Gastrocnemius medialis (tissue), 4 donors: ENCODE measurements around the gene CEACAM5. TPM values are rescaled to one million over a fixed set of nuclear protein-coding genes. Genes with fewer than 3 reads are reported as not detected.
"Not testable (repeated sequence)": the region's sequence is repeated elsewhere in the genome, so short reads cannot be mapped to it uniquely, and the experiment has no call there.

Experiments
- ATAC-seq, 2 donors: fragments of 150-250 bp; one replicate each; pipeline ENCODE4 v1.9.1; 2016
- DNase-seq, 2 donors: peaks; one replicate each; pipeline ENCODE4 v3.0.0-alpha.2; 2019
- H3K27ac ChIP-seq, 4 donors: fragments of 200-600 bp; sonication (generic); 1 replicate in 1 of 4; 2 replicates in 3 of 4; pipeline ENCODE4 v1.5.1; 2016 to 2018; ENCODE audit warnings: mild to moderate bottlenecking in 2 of 4, moderate library complexity in 1 of 4
- H3K27me3 ChIP-seq, 3 donors: fragments of 200-600 bp; sonication (generic) in 2 of 3; 1 replicate in 1 of 3; 2 replicates in 2 of 3; pipeline versions ENCODE4 v1.5.1 to v1.6.0; 2016 to 2019; ENCODE audit warnings: mild to moderate bottlenecking in 1 of 3, moderate library complexity in 1 of 3
- H3K36me3 ChIP-seq, 2 donors: fragments of 200-600 bp; sonication (generic) in 1 of 2; one replicate each; pipeline ENCODE4 v1.5.1; 2017 to 2018
- H3K4me1 ChIP-seq, 2 donors: fragments of 200-600 bp; sonication (generic) in 1 of 2; one replicate each; pipeline ENCODE4 v1.5.1; 2016 to 2017; ENCODE audit warnings: mild to moderate bottlenecking in 2 of 2
- H3K4me3 ChIP-seq, 4 donors: fragments of 200-600 bp; sonication (generic) in 3 of 4; 1 replicate in 1 of 4; 2 replicates in 3 of 4; pipeline ENCODE4 v1.5.1; 2016 to 2019; ENCODE audit warnings: mild to moderate bottlenecking in 2 of 4
- H3K9me3 ChIP-seq, 3 donors: fragments of 200-600 bp; sonication (generic) in 2 of 3; 1 replicate in 1 of 3; 2 replicates in 2 of 3; pipeline ENCODE4 v1.5.1; 2016 to 2019
- POLR2A ChIP-seq, 2 donors: fragments of 450-650 bp; IDR thresholded peaks; one replicate each; pipeline ENCODE4 v1.6.1; 2017; ENCODE audit warnings: antibody characterized with exemption in 2 of 2, mild to moderate bottlenecking in 2 of 2, moderate library complexity in 2 of 2
- in situ Hi-C, 4 donors: fragments of 200-750 bp; cut with MboI; loops; one replicate each; pipeline versions ENCODE4 v1.15.0 to v1.8.0; 2017; ENCODE audit warnings: low sequenced_read_pairs in 4 of 4
- intact Hi-C: fragments of 100-400 bp; cut with DNase I; formaldehyde crosslinking; loops from one replicate; pipeline ENCODE4 v1.15.1; 2023; ENCODE audit warnings: low total_unique reads
- total RNA-seq, 4 donors: library from RNA; depleted of rRNA; stranded (reverse); fragments of >200 nt; gene quantifications; one replicate each; pipeline versions ENCODE4 v1.1.0 to v1.2.3, GENCODE V29; 2016
- TF ChIP-seq, protein P1 (sequence below), 5 experiments: fragments of 450-650 bp in 3 of 5; fragments of 200-600 bp in 2 of 5; sonication (generic) in 2 of 5; IDR thresholded peaks in 4 of 5; conservative IDR thresholded peaks in 1 of 5; 1 replicate in 4 of 5; 2 replicates in 1 of 5; pipeline ENCODE4 v1.5.1; 2016 to 2019; ENCODE audit warnings: antibody characterized with exemption in 5 of 5, mild to moderate bottlenecking in 3 of 5, moderate library complexity in 3 of 5

Gene CEACAM5
- total RNA-seq, 4 donors from 2014 or later = 5.0 TPM; not detected in 3

DNA sequence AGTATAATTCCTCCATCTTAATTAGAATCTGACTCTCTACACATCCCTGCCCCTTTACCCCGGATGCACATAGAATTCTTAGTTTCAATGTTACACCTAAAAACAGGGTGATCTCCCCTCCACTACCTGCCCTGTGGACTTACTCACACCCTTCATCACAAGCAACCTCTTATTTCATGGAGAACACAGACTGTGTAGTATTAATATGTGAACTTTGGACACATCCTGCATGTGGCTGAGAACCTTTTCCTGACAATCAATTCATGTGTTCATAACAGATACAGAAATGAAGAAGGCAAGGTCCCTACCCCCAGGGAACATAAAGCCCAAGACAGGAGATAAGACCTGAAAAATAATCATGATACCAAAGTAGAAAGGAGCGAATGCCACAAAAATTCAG lies 58.7 kb downstream of the CEACAM5 start:
- intact Hi-C loops = no loop called here
- no peaks in the 10 kb centered on the region for H3K27me3 ChIP-seq
- no peaks in the 10 kb centered on the region for H3K36me3 ChIP-seq
- in situ Hi-C loops = loop anchor here in 1 of 4 donors (25.0 kb wide), 1 partner anchor 1380 kb away; the partner anchor contains the start of gene HIPK4
- DNase-seq = no peak
- TF ChIP-seq, protein P1, sequence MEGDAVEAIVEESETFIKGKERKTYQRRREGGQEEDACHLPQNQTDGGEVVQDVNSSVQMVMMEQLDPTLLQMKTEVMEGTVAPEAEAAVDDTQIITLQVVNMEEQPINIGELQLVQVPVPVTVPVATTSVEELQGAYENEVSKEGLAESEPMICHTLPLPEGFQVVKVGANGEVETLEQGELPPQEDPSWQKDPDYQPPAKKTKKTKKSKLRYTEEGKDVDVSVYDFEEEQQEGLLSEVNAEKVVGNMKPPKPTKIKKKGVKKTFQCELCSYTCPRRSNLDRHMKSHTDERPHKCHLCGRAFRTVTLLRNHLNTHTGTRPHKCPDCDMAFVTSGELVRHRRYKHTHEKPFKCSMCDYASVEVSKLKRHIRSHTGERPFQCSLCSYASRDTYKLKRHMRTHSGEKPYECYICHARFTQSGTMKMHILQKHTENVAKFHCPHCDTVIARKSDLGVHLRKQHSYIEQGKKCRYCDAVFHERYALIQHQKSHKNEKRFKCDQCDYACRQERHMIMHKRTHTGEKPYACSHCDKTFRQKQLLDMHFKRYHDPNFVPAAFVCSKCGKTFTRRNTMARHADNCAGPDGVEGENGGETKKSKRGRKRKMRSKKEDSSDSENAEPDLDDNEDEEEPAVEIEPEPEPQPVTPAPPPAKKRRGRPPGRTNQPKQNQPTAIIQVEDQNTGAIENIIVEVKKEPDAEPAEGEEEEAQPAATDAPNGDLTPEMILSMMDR (IDR thresholded peaks at IDR 0.05 in 4 of 5, conservative IDR thresholded peaks at IDR 0.05 in 1 of 5) = no peak
- no peak for TF ChIP-seq POLR2A (IDR thresholded peaks at IDR 0.05)
- no peak overlapping the region for H3K27ac ChIP-seq
- H3K4me1 ChIP-seq = no peaks in the 10 kb centered on the region
- no peaks in the 10 kb centered on the region for H3K9me3 ChIP-seq
- H3K4me3 ChIP-seq = no peak overlapping the region
- ATAC-seq = no peak

DNA sequence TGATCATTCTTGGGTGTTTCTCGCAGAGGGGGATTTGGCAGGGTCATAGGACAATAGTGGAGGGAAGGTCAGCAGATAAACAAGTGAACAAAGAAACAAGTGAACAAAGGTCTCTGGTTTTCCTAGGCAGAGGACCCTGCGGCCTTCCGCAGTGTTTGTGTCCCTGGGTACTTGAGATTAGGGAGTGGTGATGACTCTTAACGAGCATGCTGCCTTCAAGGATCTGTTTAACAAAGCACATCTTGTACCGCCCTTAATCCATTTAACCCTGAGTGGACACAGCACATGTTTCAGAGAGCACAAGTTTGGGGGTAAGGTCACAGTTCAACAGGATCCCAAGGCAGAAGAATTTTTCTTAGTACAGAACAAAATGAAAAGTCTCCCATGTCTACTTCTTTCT lies 59.7 kb downstream of the CEACAM5 start:
- DNase-seq, ATAC-seq, H3K27ac ChIP-seq, H3K4me3 ChIP-seq, H3K4me1 ChIP-seq, H3K9me3 ChIP-seq, intact Hi-C loops, H3K36me3 ChIP-seq, H3K27me3 ChIP-seq: not testable (repeated sequence)
- in situ Hi-C loops = loop anchor here in 1 of 4 donors (25.0 kb wide), 1 partner anchor 1381 kb away; the partner anchor contains the start of gene HIPK4

DNA sequence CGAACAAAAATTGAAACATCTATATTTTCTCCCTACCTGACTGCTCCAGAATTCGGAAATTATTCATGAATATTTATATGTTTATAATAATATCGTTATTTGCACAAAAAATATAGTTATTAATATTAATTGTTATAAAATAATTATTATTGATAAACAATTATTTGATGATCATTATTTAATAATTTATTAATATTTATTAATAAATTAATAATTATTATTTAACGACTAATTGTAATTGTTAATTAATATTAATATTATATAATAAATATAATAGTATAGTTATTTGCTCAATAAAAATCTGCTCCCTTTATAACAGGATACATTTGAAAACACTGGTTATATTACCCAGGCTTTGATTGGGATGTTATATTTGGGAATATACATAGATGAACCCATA lies 61.2 kb downstream of the CEACAM5 start:
- Histone ChIP-seq H3K27ac (no peak overlapping the region), H3K27me3 (no peaks in the 10 kb centered on the region), H3K9me3 (no peaks in the 10 kb centered on the region), H3K36me3 (no peaks in the 10 kb centered on the region), H3K4me3 (no peak overlapping the region), H3K4me1 (no peaks in the 10 kb centered on the region)
- TF ChIP-seq, protein P1 (IDR thresholded peaks at IDR 0.05 in 4 of 5, conservative IDR thresholded peaks at IDR 0.05 in 1 of 5) = no peak
- TF ChIP-seq POLR2A (IDR thresholded peaks at IDR 0.05) = no peak
- in situ Hi-C loops (loop anchor here in 1 of 4 donors (25.0 kb wide), 1 partner anchor 1382 kb away; the partner anchor contains the start of gene HIPK4), intact Hi-C loops (no loop called here)
- no peak for ATAC-seq
- no peak for DNase-seq

DNA sequence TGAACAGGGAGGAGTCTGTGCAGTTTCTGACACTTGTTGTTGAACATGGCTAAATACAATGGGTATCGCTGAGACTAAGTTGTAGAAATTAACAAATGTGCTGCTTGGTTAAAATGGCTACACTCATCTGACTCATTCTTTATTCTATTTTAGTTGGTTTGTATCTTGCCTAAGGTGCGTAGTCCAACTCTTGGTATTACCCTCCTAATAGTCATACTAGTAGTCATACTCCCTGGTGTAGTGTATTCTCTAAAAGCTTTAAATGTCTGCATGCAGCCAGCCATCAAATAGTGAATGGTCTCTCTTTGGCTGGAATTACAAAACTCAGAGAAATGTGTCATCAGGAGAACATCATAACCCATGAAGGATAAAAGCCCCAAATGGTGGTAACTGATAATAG lies 63.0 kb downstream of the CEACAM5 start:
- Histone ChIP-seq H3K9me3 (no peaks in the 10 kb centered on the region), H3K27me3 (no peaks in the 10 kb centered on the region), H3K4me1 (no peaks in the 10 kb centered on the region), H3K27ac (no peak overlapping the region), H3K4me3 (no peak overlapping the region), H3K36me3 (no peaks in the 10 kb centered on the region)
- TF ChIP-seq POLR2A (IDR thresholded peaks at IDR 0.05) = no peak
- intact Hi-C loops = no loop called here
- ATAC-seq = no peak
- no peak for DNase-seq
- in situ Hi-C loops = loop anchor here in 1 of 4 donors (25.0 kb wide), 1 partner anchor 1384 kb away; the partner anchor contains the start of gene HIPK4

DNA sequence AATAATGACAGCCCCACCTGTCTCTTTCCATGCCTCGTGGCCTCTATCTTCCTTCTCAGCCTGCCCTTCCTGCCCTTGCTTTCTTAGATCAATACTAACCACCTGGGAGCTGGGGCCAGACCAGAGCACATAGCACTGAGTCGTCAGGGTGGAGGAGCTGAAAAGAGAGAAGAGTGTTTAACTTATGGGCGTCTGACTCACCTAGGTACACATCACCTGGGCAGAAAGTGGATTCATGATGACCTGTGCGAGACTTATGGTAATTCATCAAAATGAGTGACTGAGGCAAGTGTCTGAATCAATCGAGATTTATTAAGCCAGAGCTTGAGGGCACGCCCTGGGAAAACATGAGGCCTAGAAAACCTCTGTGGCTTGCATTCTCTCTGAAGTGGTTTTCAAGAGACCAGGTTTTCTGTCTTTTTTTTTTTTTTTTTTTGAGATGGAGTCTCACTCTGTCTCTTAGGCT lies 66.1 kb downstream of the CEACAM5 start:
- no peaks in the 10 kb centered on the region for H3K36me3 ChIP-seq
- no peak for ATAC-seq
- TF ChIP-seq POLR2A (IDR thresholded peaks at IDR 0.05) = no peak
- TF ChIP-seq, protein P1 (IDR thresholded peaks at IDR 0.05 in 4 of 5, conservative IDR thresholded peaks at IDR 0.05 in 1 of 5) = no peak
- intact Hi-C loops = no loop called here
- no peaks in the 10 kb centered on the region for H3K4me1 ChIP-seq
- no peak overlapping the region for H3K4me3 ChIP-seq
- in situ Hi-C loops = loop anchor here in 1 of 4 donors (25.0 kb wide), 1 partner anchor 1387 kb away; the partner anchor contains the start of gene HIPK4
- H3K27ac ChIP-seq = no peak overlapping the region
- no peaks in the 10 kb centered on the region for H3K9me3 ChIP-seq
- DNase-seq = no peak
- H3K27me3 ChIP-seq = no peaks in the 10 kb centered on the region

DNA sequence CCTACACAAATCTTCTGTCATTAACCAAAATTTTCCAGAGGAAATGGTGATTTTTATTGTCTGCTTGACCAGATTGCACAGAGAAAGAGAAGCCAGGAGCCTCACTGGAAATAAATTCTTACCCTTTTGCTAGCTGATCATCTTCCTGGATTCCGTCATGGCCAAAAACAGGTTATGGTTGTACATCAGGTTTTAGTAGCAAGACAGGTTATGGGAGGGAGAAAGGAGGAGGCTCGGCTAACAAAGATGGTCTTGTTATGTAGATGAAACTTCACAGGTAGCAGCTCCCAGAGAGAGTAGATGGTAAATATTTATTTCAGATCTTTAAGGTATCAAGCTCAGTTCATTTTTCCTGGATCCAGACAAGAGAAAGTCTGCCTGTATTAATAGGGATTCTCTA lies 68.3 kb downstream of the CEACAM5 start:
- intact Hi-C loops = no loop called here
- H3K27ac ChIP-seq = no peak overlapping the region
- no peak overlapping the region for H3K4me3 ChIP-seq
- in situ Hi-C loops = no loop called here
- TF ChIP-seq POLR2A (IDR thresholded peaks at IDR 0.05) = no peak
- TF ChIP-seq, protein P1 (IDR thresholded peaks at IDR 0.05 in 4 of 5, conservative IDR thresholded peaks at IDR 0.05 in 1 of 5) = no peak
- no peaks in the 10 kb centered on the region for H3K36me3 ChIP-seq
- ATAC-seq (no peak), DNase-seq (no peak)
- H3K27me3 ChIP-seq = peaks cover 0 to 3% (median 0%) of the 10 kb centered on the region in 3 donors
- H3K4me1 ChIP-seq = no peaks in the 10 kb centered on the region
- no peaks in the 10 kb centered on the region for H3K9me3 ChIP-seq
